Measurements from ENCODE around the gene VAPA.

VAPA gene

DNA sequence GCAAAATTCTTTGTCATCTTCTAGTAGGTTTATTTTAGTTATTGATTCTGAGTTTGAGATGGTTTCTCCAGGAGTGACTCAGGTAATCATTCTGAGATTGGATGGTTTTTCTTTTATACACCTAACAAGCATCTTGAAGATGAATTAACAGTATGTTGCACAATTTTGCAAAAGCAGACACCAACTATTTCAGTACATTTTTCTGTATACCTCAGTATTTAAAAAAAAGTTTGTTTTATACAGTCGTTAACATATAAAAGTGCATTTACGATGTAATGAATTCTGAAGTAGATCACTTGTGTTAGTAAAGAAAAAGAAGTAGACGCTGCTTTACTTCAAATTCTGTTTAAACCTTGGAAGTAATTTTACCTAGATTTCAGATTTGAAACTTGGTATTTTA is 3.0 kb downstream of the VAPA start:
- H3K4me3 ChIP-seq (ENCODE audit: low read depth, low read length), result peak overlapping the region; percentile 93
- TF ChIP-seq, protein P1, sequence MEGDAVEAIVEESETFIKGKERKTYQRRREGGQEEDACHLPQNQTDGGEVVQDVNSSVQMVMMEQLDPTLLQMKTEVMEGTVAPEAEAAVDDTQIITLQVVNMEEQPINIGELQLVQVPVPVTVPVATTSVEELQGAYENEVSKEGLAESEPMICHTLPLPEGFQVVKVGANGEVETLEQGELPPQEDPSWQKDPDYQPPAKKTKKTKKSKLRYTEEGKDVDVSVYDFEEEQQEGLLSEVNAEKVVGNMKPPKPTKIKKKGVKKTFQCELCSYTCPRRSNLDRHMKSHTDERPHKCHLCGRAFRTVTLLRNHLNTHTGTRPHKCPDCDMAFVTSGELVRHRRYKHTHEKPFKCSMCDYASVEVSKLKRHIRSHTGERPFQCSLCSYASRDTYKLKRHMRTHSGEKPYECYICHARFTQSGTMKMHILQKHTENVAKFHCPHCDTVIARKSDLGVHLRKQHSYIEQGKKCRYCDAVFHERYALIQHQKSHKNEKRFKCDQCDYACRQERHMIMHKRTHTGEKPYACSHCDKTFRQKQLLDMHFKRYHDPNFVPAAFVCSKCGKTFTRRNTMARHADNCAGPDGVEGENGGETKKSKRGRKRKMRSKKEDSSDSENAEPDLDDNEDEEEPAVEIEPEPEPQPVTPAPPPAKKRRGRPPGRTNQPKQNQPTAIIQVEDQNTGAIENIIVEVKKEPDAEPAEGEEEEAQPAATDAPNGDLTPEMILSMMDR (IDR thresholded peaks at IDR 0.05; ENCODE audit: low read depth, low read length), result no peak
- TF ChIP-seq MYC (IDR thresholded peaks at IDR 0.05; ENCODE audit: low read depth, low read length), result no peak
- TF ChIP-seq, protein P2, sequence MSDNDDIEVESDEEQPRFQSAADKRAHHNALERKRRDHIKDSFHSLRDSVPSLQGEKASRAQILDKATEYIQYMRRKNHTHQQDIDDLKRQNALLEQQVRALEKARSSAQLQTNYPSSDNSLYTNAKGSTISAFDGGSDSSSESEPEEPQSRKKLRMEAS (IDR thresholded peaks at IDR 0.05; ENCODE audit: low read depth, low read length), result no peak
- TF ChIP-seq POLR2A (IDR thresholded peaks at IDR 0.05; ENCODE audit: extremely low read depth, insufficient read length), result no peak

DNA sequence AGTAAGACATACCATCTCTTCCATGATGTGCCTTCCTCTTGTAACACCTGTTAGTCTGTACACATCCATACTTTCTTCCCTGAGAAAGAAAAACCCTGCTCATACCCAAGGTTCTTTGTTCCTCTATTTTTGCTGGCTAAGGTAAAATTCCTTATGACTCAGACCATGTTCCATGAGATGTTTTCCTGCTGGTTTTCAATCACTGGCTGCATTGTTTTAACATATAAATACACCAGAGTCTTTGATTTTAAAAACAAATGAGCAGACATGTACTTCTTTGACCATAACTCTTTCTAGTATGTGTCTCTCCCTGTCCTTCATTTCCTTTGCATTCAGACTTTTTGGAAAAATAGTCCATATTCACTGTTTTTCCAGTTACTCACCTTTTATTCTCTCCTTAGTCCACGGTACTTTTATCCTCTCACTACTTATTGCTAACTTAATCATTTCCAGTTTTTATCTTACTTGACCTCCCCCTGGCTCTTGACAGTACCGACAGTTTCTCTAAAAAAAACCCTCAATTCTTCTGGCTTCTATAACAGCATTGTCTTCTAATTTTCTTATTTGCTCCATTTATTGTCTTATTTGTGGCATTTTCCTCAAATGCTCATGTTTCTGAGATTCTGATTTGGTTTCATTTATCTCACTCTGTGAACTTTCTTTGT is 4.3 kb downstream of the VAPA start:
- peak overlapping the region; percentile 93 for H3K4me3 ChIP-seq (ENCODE audit: low read depth, low read length)
- no peak for DNase-seq (ENCODE audit: low read depth)
- TF ChIP-seq, protein P2 (IDR thresholded peaks at IDR 0.05; ENCODE audit: low read depth, low read length), result no peak
- TF ChIP-seq, protein P1 (IDR thresholded peaks at IDR 0.05; ENCODE audit: low read depth, low read length), result no peak
- TF ChIP-seq POLR2A (IDR thresholded peaks at IDR 0.05; ENCODE audit: extremely low read depth, insufficient read length), result no peak
- TF ChIP-seq MYC (IDR thresholded peaks at IDR 0.05; ENCODE audit: low read depth, low read length), result no peak

More for the DNA sequence above, 3.0 kb downstream of the VAPA start:
- DNase-seq (ENCODE audit: low read depth), result no peak

GRCh38 chr18:9919564-9920232 is 5.9 kb downstream of the VAPA start:
- TF ChIP-seq, protein P2 (IDR thresholded peaks at IDR 0.05; ENCODE audit: low read depth, low read length), result no peak
- TF ChIP-seq MYC (IDR thresholded peaks at IDR 0.05; ENCODE audit: low read depth, low read length) (no peak), POLR2A (IDR thresholded peaks at IDR 0.05; ENCODE audit: extremely low read depth, insufficient read length) (no peak)
- TF ChIP-seq, protein P1 (IDR thresholded peaks at IDR 0.05; ENCODE audit: low read depth, low read length), result no peak
- no peak for DNase-seq (ENCODE audit: low read depth)
- peak overlapping the region; percentile 93 for H3K4me3 ChIP-seq (ENCODE audit: low read depth, low read length)

- TF ChIP-seq MYC (IDR thresholded peaks at IDR 0.05; ENCODE audit: low read depth, low read length), result no peak
- TF ChIP-seq, protein P2 (IDR thresholded peaks at IDR 0.05; ENCODE audit: low read depth, low read length), result no peak
- TF ChIP-seq, protein P1 (IDR thresholded peaks at IDR 0.05; ENCODE audit: low read depth, low read length), result no peak
- no peak for TF ChIP-seq POLR2A (IDR thresholded peaks at IDR 0.05; ENCODE audit: extremely low read depth, insufficient read length)
- H3K4me3 ChIP-seq (ENCODE audit: low read depth, low read length), result no peak overlapping the region
- DNase-seq (ENCODE audit: low read depth), result no peak
Measured at GRCh38 chr18:9922592-9923311, 8.9 kb downstream of the VAPA start.

DNA sequence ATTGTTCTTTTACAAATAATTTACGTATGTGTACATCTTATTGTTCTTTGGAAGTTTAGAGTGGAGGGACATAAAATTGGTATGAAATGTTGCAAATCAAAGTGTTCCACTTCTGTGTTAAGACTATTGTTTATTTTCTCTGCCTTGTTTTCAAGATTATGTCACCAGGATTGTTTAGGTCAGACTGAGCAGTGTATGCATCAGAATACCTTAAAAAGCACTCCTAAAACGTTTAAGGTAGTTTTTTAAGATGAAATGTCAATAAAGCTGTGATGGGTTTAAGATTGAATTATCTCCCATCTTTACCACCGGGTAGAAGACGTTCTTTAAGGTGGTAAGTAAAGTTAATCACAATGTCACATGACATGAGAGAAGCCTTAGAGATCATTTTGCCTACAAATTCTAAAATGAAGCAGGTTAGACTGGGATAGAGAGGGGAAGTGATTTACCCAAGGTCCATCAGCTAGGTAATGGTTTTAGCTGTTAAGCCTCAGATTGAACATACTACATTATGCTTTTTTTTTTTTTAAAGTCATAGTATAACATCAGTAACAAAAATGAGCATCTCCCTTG is 10.6 kb downstream of the VAPA start:
- no peak for DNase-seq (ENCODE audit: low read depth)
- H3K4me3 ChIP-seq (ENCODE audit: low read depth, low read length), result no peak overlapping the region
- TF ChIP-seq, protein P2 (IDR thresholded peaks at IDR 0.05; ENCODE audit: low read depth, low read length), result no peak
- TF ChIP-seq MYC (IDR thresholded peaks at IDR 0.05; ENCODE audit: low read depth, low read length) (no peak), POLR2A (IDR thresholded peaks at IDR 0.05; ENCODE audit: extremely low read depth, insufficient read length) (no peak)
- TF ChIP-seq, protein P1 (IDR thresholded peaks at IDR 0.05; ENCODE audit: low read depth, low read length), result no peak

All from NB4 (cell line).